ENCODE measurements around the gene PRKN.

PRKN gene

DNA sequence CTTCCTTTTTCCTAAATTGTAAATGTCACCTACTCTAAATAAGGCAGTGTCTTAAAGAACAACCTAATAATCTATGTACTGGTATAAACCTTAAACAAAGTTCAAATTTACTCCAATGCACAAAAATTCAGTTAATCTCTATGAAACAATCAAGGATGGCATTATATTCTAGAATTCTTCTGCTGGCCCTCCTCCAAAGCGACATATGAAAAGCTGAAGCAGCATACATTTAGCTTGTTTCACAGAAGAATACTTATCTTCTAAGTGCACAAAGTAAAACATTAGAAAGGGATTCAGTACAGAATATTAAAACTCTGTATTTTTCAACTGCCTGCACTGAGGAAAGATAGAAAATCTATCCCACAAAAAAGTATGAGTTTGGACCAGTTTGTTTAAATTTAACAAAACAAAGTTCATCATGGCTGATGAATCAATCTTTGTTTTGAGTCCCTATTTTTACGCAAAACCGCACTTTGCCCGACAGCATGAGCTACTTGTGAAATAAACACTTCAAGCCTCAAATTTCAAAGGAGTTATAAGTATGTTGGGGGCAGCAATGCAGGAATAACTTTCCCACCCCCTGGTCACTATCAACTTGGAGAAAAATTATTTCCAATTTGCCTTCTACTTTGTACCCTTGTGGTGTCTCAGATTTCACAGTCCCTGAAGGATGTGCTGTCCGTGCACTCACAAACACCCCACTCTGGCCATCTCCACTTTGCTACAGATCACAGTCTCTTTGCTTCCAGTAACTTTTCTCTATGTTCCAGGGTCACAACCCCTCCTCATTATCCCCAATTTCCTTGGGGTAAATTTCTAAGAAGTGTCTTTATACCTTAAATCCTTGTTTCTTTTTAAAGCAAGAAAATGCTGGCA lies 238.2 kb downstream of the PRKN start:
- POLR2A ChIA-PET = no interaction called here

DNA sequence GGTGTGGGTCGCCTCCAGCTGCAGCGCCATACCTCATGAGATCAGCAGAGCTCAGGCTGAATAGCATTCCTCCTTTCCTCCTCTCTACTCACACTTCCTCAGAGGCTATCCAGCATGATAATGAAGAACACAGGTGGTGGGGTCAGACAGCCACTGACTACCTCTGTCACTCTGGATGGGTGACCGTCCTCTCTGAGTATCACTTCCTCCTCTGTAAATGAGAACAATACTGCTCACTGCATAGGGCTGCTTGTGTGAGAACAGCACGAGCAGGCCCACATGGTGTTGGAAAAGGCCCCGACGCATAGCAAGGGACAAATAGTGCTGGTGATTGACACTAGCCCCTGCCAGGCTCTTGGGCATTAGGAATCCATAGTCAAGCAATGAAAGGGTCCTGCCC lies 239.1 kb downstream of the PRKN start:
- no peak for DNase-seq (ENCODE audit: extremely low spot score)
- ChIA-PET POLR2A (no interaction called here), CTCF (no interaction called here)
- TF ChIP-seq FOXK2 (IDR thresholded peaks at IDR 0.05) (no peak), L3MBTL2 (conservative IDR thresholded peaks at IDR 0.05) (no peak), HDGF (IDR thresholded peaks at IDR 0.05; ENCODE audit: borderline replicate concordance) (no peak)
- TF ChIP-seq, protein P1, sequence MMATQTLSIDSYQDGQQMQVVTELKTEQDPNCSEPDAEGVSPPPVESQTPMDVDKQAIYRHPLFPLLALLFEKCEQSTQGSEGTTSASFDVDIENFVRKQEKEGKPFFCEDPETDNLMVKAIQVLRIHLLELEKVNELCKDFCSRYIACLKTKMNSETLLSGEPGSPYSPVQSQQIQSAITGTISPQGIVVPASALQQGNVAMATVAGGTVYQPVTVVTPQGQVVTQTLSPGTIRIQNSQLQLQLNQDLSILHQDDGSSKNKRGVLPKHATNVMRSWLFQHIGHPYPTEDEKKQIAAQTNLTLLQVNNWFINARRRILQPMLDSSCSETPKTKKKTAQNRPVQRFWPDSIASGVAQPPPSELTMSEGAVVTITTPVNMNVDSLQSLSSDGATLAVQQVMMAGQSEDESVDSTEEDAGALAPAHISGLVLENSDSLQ (IDR thresholded peaks at IDR 0.05) = no peak

More for the DNA sequence above, 238.2 kb downstream of the PRKN start:
- TF ChIP-seq CTBP1 (IDR thresholded peaks at IDR 0.05; ENCODE audit: borderline replicate concordance) = no peak
- TF ChIP-seq HDGF (IDR thresholded peaks at IDR 0.05; ENCODE audit: borderline replicate concordance) = no peak
- no peak for TF ChIP-seq TARDBP (IDR thresholded peaks at IDR 0.05)
- CTCF ChIA-PET = no interaction called here
- no peak for DNase-seq (ENCODE audit: extremely low spot score)

DNA sequence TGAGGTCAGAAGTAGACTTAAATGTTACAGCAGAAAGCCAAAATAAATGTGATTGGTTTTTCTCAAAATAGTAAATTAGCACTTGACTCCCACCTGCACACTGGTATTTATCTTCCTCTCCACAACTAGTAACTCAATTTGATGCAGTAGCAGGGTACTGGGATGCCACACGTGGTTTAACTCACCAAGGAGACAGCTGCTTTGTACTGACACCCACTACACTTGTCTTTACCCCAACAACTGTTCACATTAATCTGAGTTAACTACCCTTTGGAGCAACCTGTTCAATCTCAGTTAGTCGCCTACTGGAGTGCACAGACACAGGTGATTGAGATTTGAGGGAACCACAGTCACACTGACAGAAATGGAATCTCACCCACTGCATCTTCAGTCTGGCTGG lies 242.1 kb downstream of the PRKN start:
- POLR2A ChIA-PET = no interaction called here
- no peak for DNase-seq (ENCODE audit: extremely low spot score)
- TF ChIP-seq HDGF (IDR thresholded peaks at IDR 0.05; ENCODE audit: borderline replicate concordance) = no peak
- no peak for TF ChIP-seq ELF4 (IDR thresholded peaks at IDR 0.05)
- no peak for TF ChIP-seq CTBP1 (IDR thresholded peaks at IDR 0.05; ENCODE audit: borderline replicate concordance)
- TF ChIP-seq BHLHE40 (IDR thresholded peaks at IDR 0.05; ENCODE audit: borderline replicate concordance) = no peak
- TF ChIP-seq, protein P1 (IDR thresholded peaks at IDR 0.05) = no peak
- no peak for TF ChIP-seq NFRKB (IDR thresholded peaks at IDR 0.05)
- TF ChIP-seq LEF1 (IDR thresholded peaks at IDR 0.05; ENCODE audit: borderline replicate concordance) = no peak
- TF ChIP-seq SP1 (IDR thresholded peaks at IDR 0.05) = no peak
- no peak for TF ChIP-seq FOXK2 (IDR thresholded peaks at IDR 0.05)
- no peak for TF ChIP-seq L3MBTL2 (conservative IDR thresholded peaks at IDR 0.05)
- TF ChIP-seq FOXM1 (IDR thresholded peaks at IDR 0.05; ENCODE audit: borderline replicate concordance) = no peak
- no peak for TF ChIP-seq SUZ12 (IDR thresholded peaks at IDR 0.05)
- TF ChIP-seq TARDBP (IDR thresholded peaks at IDR 0.05) = no peak
- TF ChIP-seq FOXA1 (IDR thresholded peaks at IDR 0.05) = no peak
- TF ChIP-seq ARNT (IDR thresholded peaks at IDR 0.05) = no peak
- TF ChIP-seq ZNF384 (IDR thresholded peaks at IDR 0.05) = no peak
- CTCF ChIA-PET = no interaction called here

DNA sequence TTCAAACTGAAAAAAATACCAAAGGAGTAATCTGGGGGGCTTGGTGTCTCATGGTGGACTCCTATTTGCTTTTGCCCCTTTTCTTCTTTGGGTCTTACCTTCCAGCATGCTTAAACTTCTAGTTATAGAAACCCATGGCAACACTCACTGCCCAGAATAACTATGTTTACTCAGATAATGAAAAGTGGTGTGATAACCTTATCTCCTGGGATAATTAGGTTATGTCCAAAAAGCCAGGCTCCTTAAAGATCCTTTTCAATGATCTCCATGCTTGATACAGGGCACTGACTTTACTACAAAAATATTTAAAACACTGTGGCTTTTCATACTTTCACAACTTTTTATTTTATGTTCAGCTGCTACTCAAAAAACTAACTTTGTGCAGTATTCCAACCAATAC lies 245.6 kb downstream of the PRKN start:
- ChIA-PET CTCF (no interaction called here), POLR2A (no interaction called here)
- TF ChIP-seq ARNT (IDR thresholded peaks at IDR 0.05) (no peak), LEF1 (IDR thresholded peaks at IDR 0.05; ENCODE audit: borderline replicate concordance) (no peak), SUZ12 (IDR thresholded peaks at IDR 0.05) (no peak), L3MBTL2 (conservative IDR thresholded peaks at IDR 0.05) (no peak), FOXA1 (IDR thresholded peaks at IDR 0.05) (no peak), TARDBP (IDR thresholded peaks at IDR 0.05) (no peak), HDGF (IDR thresholded peaks at IDR 0.05; ENCODE audit: borderline replicate concordance) (no peak), CTBP1 (IDR thresholded peaks at IDR 0.05; ENCODE audit: borderline replicate concordance) (no peak)
- DNase-seq (ENCODE audit: extremely low spot score) = no peak

DNA sequence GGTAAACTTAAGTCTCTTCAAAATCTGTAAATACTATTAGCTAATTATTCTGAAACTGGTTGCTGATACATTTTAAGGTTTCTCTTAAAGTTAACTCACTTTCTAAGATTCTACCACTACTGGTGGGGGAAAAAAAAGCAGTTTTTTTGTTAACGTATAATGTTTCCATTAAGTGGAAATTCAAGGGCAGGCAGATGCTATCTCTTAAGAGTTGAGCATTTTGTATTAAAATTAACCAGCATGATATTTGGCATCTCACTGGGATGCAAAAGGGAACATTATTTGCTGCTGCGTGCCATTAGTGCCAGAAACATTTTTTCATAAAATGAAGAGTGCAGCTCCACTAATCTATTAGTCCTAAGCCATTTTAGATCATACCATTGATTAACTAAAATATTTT lies 246.2 kb downstream of the PRKN start:
- no peak for DNase-seq (ENCODE audit: extremely low spot score)
- CTCF ChIA-PET = no interaction called here

DNA sequence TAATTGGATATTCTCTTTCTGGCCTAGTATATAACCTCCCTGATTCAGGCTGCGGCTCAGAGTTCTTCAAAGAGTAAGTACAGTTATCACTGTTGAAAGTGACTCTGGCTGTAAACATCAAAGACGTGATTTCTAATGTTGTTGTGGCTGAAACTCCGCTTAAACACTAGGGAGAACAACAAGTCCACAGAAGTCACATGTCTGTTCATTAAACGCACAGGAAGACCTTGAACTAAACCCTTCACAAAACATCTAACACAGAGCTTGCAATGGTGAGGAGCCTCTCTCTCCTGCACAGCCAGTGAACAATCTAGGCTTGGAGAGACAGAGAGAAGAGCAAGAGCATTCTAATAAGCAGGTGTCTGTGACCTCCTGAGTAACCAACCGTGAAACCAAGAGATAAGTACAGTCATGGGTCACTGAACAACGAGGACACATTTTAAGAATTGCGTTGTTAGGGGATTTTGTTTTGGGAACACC lies 249.3 kb downstream of the PRKN start:
- ChIA-PET POLR2A (no interaction called here), CTCF (interaction anchor here (0.6 kb wide), 1 partner anchor 1220 kb away, joined by 3 read pairs; no protein-coding TSS in a partner anchor)
- DNase-seq (ENCODE audit: extremely low spot score) = no peak
- no peak for TF ChIP-seq BHLHE40 (IDR thresholded peaks at IDR 0.05; ENCODE audit: borderline replicate concordance)
- TF ChIP-seq FOXM1 (IDR thresholded peaks at IDR 0.05; ENCODE audit: borderline replicate concordance) = no peak
- no peak for TF ChIP-seq TARDBP (IDR thresholded peaks at IDR 0.05)
- TF ChIP-seq SP1 (IDR thresholded peaks at IDR 0.05) = no peak
- TF ChIP-seq HDGF (IDR thresholded peaks at IDR 0.05; ENCODE audit: borderline replicate concordance) = no peak
- no peak for TF ChIP-seq FOXA1 (IDR thresholded peaks at IDR 0.05)
- no peak for TF ChIP-seq NFRKB (IDR thresholded peaks at IDR 0.05)
- no peak for TF ChIP-seq ZNF384 (IDR thresholded peaks at IDR 0.05)
- TF ChIP-seq CTBP1 (IDR thresholded peaks at IDR 0.05; ENCODE audit: borderline replicate concordance) = no peak
- no peak for TF ChIP-seq ARNT (IDR thresholded peaks at IDR 0.05)
- no peak for TF ChIP-seq SUZ12 (IDR thresholded peaks at IDR 0.05)
- no peak for TF ChIP-seq FOXK2 (IDR thresholded peaks at IDR 0.05)

More for the DNA sequence above, 246.2 kb downstream of the PRKN start:
- POLR2A ChIA-PET = no interaction called here
- no peak for TF ChIP-seq ZNF384 (IDR thresholded peaks at IDR 0.05)
- TF ChIP-seq FOXM1 (IDR thresholded peaks at IDR 0.05; ENCODE audit: borderline replicate concordance) = no peak
- no peak for TF ChIP-seq FOXK2 (IDR thresholded peaks at IDR 0.05)
- no peak for TF ChIP-seq SP1 (IDR thresholded peaks at IDR 0.05)
- TF ChIP-seq TARDBP (IDR thresholded peaks at IDR 0.05) = no peak
- no peak for TF ChIP-seq NFRKB (IDR thresholded peaks at IDR 0.05)
- TF ChIP-seq FOXA1 (IDR thresholded peaks at IDR 0.05) = no peak
- TF ChIP-seq BHLHE40 (IDR thresholded peaks at IDR 0.05; ENCODE audit: borderline replicate concordance) = no peak
- TF ChIP-seq L3MBTL2 (conservative IDR thresholded peaks at IDR 0.05) = no peak
- TF ChIP-seq SUZ12 (IDR thresholded peaks at IDR 0.05) = no peak
- no peak for TF ChIP-seq ARNT (IDR thresholded peaks at IDR 0.05)
- TF ChIP-seq, protein P1 (IDR thresholded peaks at IDR 0.05) = no peak
- no peak for TF ChIP-seq ELF4 (IDR thresholded peaks at IDR 0.05)

Data from HEK293T (cell line).